GM12878 (cell line): Measurements from ENCODE around the gene SIT1. TPM values are rescaled to one million over a fixed set of nuclear protein-coding genes. Genes with fewer than 3 reads are reported as not detected.
"Not testable (repeated sequence)": the region's sequence is repeated elsewhere in the genome, so short reads cannot be mapped to it uniquely, and the experiment has no call there.

ENCODE experiments used
- ATAC-seq: fragments of 200-7000 bp; cut with Tn5 transposase; 3 replicates; pipeline ENCODE4 v1.9.1; 2020; ENCODE audit warnings: mild to moderate bottlenecking, moderate library complexity
- BruUV-seq: library from RNA; stranded (reverse); fragments of 400-500 nt; replicated peaks from 2 replicates; lab custom pipeline; 2021; lab: Mats Ljungman, UMichigan
- CTCF ChIA-PET: fragments of 300-600 bp; sonication (Branson Sonifier 250); formaldehyde crosslinking; extraction: SDS; loops from one replicate; lab custom pipeline; 2021; ENCODE audit warnings: inconsistent platforms; lab: Yijun Ruan, JAX
- POLR2A ChIA-PET: fragments of 350-600 bp; formaldehyde crosslinking; extraction: SDS; loops from one replicate; lab custom pipeline; 2021; ENCODE audit warnings: inconsistent platforms; lab: Charles Lee
- RAD21 ChIA-PET: fragments of 300-600 bp; sonication (Branson Sonifier 250); formaldehyde crosslinking; loops from one replicate; lab custom pipeline; 2023; ENCODE audit warnings: antibody characterized with exemption; ENCODE audit not compliant: unreplicated experiment; lab: Charles Lee
- SMC1A ChIA-PET: fragments of 300-600 bp; sonication (Branson Sonifier 250); formaldehyde crosslinking; loops from one replicate; lab custom pipeline; 2023; ENCODE audit not compliant: unreplicated experiment, uncharacterized antibody; lab: Charles Lee
- DNase-seq: peaks from one replicate; pipeline ENCODE4 v3.0.0-alpha.2; 2011; ENCODE audit warnings: low read depth, low spot score
- FAIRE-seq: peaks from 3 replicates; lab custom pipeline; 2011; peaks lifted over from hg19 to GRCh38; lab: Jason Lieb, UNC
- H2AFZ ChIP-seq: 2 replicates; pipeline ENCODE4 v1.6.0; 2011; ENCODE audit warnings: low read depth, low read length, control low read depth; ENCODE audit not compliant: control insufficient read depth
- H3K27ac ChIP-seq: 2 replicates; pipeline ENCODE4 v1.5.1; 2011; ENCODE audit warnings: control low read depth; ENCODE audit not compliant: control insufficient read depth, insufficient read depth
- H3K27me3 ChIP-seq, 2 experiments: replicated peaks in 1 of 2; 2 replicates each; pipeline versions ENCODE4 v1.6.0 to v1.6.1; 2011; ENCODE audit warnings: low read length in 1 of 2; ENCODE audit not compliant: control insufficient read depth in 2 of 2, insufficient read depth in 2 of 2
- H3K36me3 ChIP-seq, 2 experiments: 2 replicates each; pipeline ENCODE4 v1.5.1; 2011; ENCODE audit warnings: low read length in 1 of 2; ENCODE audit not compliant: control insufficient read depth in 2 of 2, insufficient read depth in 2 of 2
- H3K4me1 ChIP-seq: 2 replicates; pipeline ENCODE4 v1.6.1; 2011; ENCODE audit warnings: mild to moderate bottlenecking, low read length, moderate library complexity, mixed read lengths; ENCODE audit not compliant: control insufficient read depth, insufficient read depth
- H3K4me2 ChIP-seq: 2 replicates; pipeline ENCODE4 v1.6.0; 2011; ENCODE audit warnings: control low read depth; ENCODE audit not compliant: control insufficient read depth, insufficient read depth
- H3K4me3 ChIP-seq: fragments of 200-600 bp; sonication (generic); 2 replicates; pipeline ENCODE4 v1.5.1; 2016
- H3K79me2 ChIP-seq: 2 replicates; pipeline ENCODE4 v1.6.0; 2011; ENCODE audit warnings: low read length; ENCODE audit not compliant: control insufficient read depth, insufficient read depth
- H3K9ac ChIP-seq: 2 replicates; pipeline ENCODE4 v1.8.0; 2011; ENCODE audit warnings: low read length, control low read depth, mixed read lengths; ENCODE audit not compliant: control insufficient read depth, insufficient read depth
- H3K9me3 ChIP-seq: replicated peaks from 3 replicates; pipeline ENCODE4 v1.5.1; 2011; ENCODE audit warnings: mild to moderate bottlenecking, low read length; ENCODE audit not compliant: control insufficient read depth, insufficient read depth
- H4K20me1 ChIP-seq: 2 replicates; pipeline ENCODE4 v1.6.0; 2011; ENCODE audit not compliant: control insufficient read depth, insufficient read depth
- WGBS: methylation state at CpG from one replicate; pipeline ENCODE4 v1.1.6; 2016; ENCODE audit warnings: low lambda C conversion rate; ENCODE audit not compliant: insufficient replicate concordance, insufficient coverage; ENCODE audit errors: missing lambda C conversion rate; 5-methylcytosine and 5-hydroxymethylcytosine counted together
- in situ Hi-C: fragments of 300-500 bp; cut with MboI; formaldehyde crosslinking; loops from 9 replicates; pipeline ENCODE4 v1.14.3; 2018; ENCODE audit warnings: mixed read lengths
- intact Hi-C: fragments of 100-400 bp; cut with micrococcal nuclease; formaldehyde crosslinking; loops from one replicate; pipeline ENCODE4 v1.14.2; 2022; ENCODE audit not compliant: unreplicated experiment
- polyA plus RNA-seq, 11 experiments: library from polyadenylated mRNA; depleted of rRNA in 4 of 11; unstranded in 6 of 11; stranded (reverse) in 5 of 11; fragments of >200 nt; fragmentation: Nextera tagmentation in 4 of 11; fragmentation: Illumina TruSeq in 1 of 11; extraction: Ambion mirVana in 4 of 11; extraction: Trizol in 1 of 11; gene quantifications; 1 replicate in 1 of 11; 2 replicates in 10 of 11; pipeline versions ENCODE4 v1.2.1 to v1.2.3, GENCODE V29; 2011 to 2016; ENCODE audit warnings: inconsistent platforms in 2 of 11, missing spikeins in 2 of 11, low read depth in 1 of 11
- total RNA-seq, 4 experiments: library from RNA; depleted of rRNA in 3 of 4; stranded (reverse); fragments of >200 nt in 3 of 4; fragmentation: Illumina TruSeq in 1 of 4; extraction: Trizol in 1 of 4; gene quantifications; 2 replicates each; pipeline versions ENCODE4 v1.2.1 to v1.2.3, GENCODE V29; 2013 to 2021

The SIT1 gene
- total and polyA plus RNA-seq, 10 of the 15 experiments (the other 5 are each of a cell fraction or from before 2014, with no cell fraction given): 0.97 to 137 (median 59.7) TPM

DNA sequence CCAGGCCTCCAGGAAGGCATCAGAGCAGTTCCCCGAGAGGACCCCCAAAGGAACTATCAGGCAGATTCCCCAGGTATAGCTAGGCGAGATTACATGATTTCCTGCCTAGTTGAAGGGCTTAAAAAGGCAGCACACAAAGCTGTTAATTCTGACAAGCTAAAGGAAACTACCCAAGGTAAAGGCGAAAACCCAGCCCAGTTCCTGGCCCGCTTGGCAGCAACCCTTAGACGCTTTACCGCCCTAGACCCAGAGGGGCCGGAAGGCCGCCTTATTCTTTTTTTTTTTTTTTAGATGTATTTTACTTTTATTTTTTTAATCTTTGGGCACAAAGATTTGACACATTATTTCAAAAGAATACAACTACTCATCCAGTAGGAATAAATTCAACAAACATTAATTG lies 12.0 kb downstream of the SIT1 start:
- DNase-seq, H3K36me3 ChIP-seq, BruUV-seq, H3K27ac ChIP-seq, H3K79me2 ChIP-seq, FAIRE-seq, H3K4me2 ChIP-seq, H3K27me3 ChIP-seq, H2AFZ ChIP-seq, H3K9me3 ChIP-seq, H3K9ac ChIP-seq, ATAC-seq, in situ Hi-C loops, H3K4me3 ChIP-seq, SMC1A ChIA-PET, POLR2A ChIA-PET, intact Hi-C loops, H4K20me1 ChIP-seq: not testable (repeated sequence)
- CTCF ChIA-PET: interaction anchor here (0.6 to 1.1 kb wide), 2 partner anchors 22 to 222 kb away, joined by 3 to 4 read pairs; no protein-coding TSS in a partner anchor
- WGBS: 82% methylated on average over 7 of the region's 8 CpGs
- RAD21 ChIA-PET: interaction anchor here (1.0 kb wide), 1 partner anchor 23 kb away, joined by 3 read pairs; no protein-coding TSS in a partner anchor
- H3K4me1 ChIP-seq: peaks cover 25% of the 10 kb centered on the region

DNA sequence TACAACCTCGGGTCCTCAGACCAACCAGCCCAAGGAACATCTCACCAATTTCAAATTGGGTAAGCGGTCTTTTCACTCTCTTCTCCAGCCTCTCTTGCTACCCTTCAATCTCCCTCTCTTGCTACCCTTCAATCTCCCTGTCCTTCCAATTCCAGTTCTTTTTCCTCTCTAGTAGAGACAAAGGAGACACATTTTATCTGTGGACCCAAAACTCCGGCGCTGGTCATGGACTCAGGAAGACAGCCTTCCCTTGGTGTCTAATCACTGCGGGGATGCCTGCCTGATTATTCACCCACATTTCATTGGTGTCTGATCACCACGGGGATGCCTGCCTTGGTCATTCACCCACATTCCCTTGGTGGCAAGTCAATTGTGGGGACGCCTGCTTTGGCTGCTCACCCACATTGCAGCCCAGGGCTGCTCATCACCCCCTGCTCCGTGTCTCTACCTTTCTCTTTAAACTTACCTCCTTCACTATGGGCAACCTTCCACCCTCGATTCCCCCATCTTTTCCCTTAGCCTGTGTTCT lies 13.2 kb downstream of the SIT1 start:
- H3K9ac ChIP-seq, ATAC-seq, SMC1A ChIA-PET, H3K79me2 ChIP-seq, H3K36me3 ChIP-seq, H3K27me3 ChIP-seq, in situ Hi-C loops, intact Hi-C loops, POLR2A ChIA-PET, RAD21 ChIA-PET, H3K9me3 ChIP-seq, FAIRE-seq, H3K4me2 ChIP-seq, H2AFZ ChIP-seq, H3K27ac ChIP-seq, H3K4me3 ChIP-seq, BruUV-seq, DNase-seq, H4K20me1 ChIP-seq: not testable (repeated sequence)
- peaks cover 25% of the 10 kb centered on the region for H3K4me1 ChIP-seq
- WGBS: 87% methylated on average over 9 of the region's 9 CpGs
- CTCF ChIA-PET: interaction anchor here (1.1 kb wide), 1 partner anchor 24 kb away, joined by 3 read pairs; no protein-coding TSS in a partner anchor

DNA sequence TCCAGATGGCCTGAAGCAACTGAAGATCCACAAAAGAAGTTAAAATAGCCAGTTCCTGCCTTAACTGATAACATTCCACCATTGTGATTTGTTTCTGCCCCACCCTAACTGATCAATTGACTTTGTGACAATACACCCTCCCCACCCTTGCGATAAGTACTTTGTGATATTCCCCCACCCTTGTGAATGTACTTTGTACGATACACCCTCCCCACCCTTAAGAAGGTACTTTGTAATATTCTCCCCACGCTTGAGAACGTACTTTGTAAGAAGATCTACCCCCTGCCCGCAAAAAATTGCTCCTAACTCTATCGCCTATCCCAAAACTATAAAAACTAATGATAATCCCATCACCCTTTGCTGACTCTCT lies 13.9 kb downstream of the SIT1 start:
- BruUV-seq, in situ Hi-C loops, H3K27ac ChIP-seq, H3K36me3 ChIP-seq, intact Hi-C loops, H4K20me1 ChIP-seq, H2AFZ ChIP-seq, FAIRE-seq, H3K4me2 ChIP-seq, H3K79me2 ChIP-seq, H3K4me3 ChIP-seq, H3K9ac ChIP-seq, H3K27me3 ChIP-seq, ATAC-seq, DNase-seq, H3K9me3 ChIP-seq: not testable (repeated sequence)
- ChIA-PET RAD21 (interaction anchor here (0.7 to 3.1 kb wide), 3 partner anchors 9 to 25 kb away, joined by 3 to 16 read pairs (median 4); no protein-coding TSS in a partner anchor), POLR2A (interaction anchor here (2.4 kb wide), 1 partner anchor 9 kb away, joined by 12 read pairs; no protein-coding TSS in a partner anchor), CTCF (interaction anchor here (1.3 to 3.3 kb wide), 4 partner anchors 9 to 29 kb away, joined by 3 to 31 read pairs (median 4); partner anchors contain the start of gene ARHGEF39), SMC1A (interaction anchor here (2.9 to 4.5 kb wide), 2 partner anchors 11 to 17 kb away, joined by 23 to 32 read pairs; partner anchors contain the start of gene SIT1)
- peaks cover 25% of the 10 kb centered on the region for H3K4me1 ChIP-seq
- WGBS: 95% methylated on average over 6 of the region's 6 CpGs
